HG03175 (cell line): ENCODE results near the gene KIF26B.

ENCODE experiments used
- ATAC-seq: cut with Tn5 transposase; IDR thresholded peaks from one replicate; pipeline ENCODE4 v1.9.1; 2021; ENCODE audit warnings: mild to moderate bottlenecking, moderate library complexity; ENCODE audit not compliant: unreplicated experiment

KIF26B gene

DNA sequence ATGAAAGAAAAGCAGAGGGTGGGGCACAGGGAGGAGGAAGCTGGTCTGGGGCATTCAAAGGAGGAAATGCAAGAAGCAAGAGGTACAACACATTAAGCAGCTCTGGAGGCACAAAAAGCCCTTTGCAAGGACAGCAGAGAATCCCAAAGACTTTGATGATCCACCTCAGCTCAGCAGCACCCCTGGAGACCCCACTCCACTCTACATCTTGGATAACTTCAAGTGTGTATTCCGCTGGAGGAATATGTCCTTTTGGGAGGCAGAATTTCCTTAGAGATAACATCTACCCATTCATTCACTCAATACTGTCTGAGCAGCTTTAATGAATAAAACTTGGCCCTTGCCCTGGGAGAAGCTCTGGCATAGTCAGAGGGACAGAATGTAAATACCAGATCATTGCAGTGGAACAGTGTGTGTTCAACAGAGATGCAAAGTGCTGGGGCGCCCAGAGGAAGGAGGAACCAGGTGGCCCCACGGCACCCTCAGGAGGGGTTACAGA lies 599.7 kb downstream of the KIF26B start:
- ATAC-seq: no peak
